Stimulated activated CD8-positive, alpha-beta memory T cell treated with anti-CD3 and anti-CD28 coated beads, Interleukin-2, amount 100 ng/mL, for 1 hour (primary cell): ENCODE data around the gene FSTL5.
"Not testable (repeated sequence)": the region's sequence is repeated elsewhere in the genome, so short reads cannot be mapped to it uniquely, and the experiment has no call there.

Experiments
- DNase-seq, 2 donors: peaks; one replicate each; pipeline ENCODE4 v3.0.0-alpha.2; 2020; ENCODE audit warnings: low read depth in 2 of 2

The FSTL5 gene

DNA sequence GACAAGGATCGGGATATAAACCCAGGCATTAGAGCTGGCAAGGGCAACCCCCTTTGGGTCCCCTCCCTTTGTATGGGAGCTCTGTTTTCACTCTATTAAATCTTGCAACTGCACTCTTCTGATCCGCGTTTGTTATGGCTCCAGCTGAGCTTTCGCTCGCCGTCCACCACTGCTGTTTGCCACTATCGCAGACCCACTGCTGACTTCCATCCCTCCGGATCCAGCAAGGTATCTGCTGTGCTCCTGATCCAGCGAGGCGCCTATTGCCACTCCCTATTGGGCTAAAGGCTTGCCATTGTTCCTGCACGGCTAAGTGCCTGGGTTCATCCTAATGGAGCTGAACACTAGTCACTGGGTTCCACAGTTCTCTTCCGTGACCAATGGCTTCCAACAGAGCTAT is 59.9 kb downstream of the FSTL5 start:
- DNase-seq = not testable (repeated sequence)

DNA sequence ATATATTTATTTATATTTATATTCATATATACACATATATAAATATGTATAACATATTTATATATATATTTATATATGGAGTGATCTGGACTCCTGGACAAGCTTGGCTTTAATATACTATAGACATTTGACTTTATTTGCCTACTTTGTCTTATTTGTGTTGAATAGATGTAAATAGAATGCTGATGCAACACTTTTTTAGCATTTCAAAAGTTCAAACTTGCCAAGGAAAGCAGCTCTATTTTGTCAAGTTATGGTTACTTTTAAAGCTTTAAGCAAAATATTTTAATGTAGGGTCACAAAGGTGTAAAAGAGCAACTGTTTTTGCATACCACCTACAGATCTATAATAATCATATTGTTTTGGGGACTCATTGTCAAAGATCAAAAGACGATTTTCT is 61.1 kb downstream of the FSTL5 start:
- no peak for DNase-seq

DNA sequence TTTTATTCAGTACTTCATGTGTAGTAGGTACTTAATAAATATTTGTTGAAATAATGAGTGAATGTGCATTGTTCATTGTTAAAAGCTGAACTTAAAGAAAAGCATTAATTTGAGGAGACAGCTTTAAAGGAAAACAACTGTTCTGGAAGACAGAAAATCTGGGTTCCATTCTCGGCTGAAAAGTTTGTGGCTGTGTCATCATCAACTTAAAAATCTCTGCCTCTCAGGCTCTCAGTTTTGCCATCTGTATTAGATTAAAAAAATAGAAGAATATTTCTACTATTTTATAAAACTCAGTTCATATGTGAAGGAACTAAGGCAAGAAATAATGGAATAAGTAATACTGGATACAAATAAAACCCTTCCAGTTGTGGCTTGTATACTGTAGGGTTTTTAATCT is 62.5 kb downstream of the FSTL5 start:
- no peak for DNase-seq

DNA sequence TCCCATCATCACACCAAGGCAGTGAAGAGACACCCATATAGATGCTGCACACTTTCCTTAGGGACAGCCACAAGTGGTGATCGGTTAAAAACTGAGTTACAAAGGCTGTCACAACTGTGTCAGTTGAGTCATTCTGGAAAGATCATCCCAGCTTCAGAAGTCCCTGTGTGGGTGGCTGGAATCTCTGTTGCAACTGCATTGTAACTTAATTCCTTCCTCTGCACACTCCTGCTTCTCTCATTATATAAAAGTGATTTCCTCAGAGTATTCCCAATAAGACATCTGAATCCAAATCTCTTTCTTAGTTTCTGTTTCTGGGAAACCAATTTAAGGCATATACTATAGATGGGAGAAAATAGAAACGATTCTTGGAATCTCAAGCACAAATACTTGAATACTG is 88.1 kb downstream of the FSTL5 start:
- DNase-seq = no peak

DNA sequence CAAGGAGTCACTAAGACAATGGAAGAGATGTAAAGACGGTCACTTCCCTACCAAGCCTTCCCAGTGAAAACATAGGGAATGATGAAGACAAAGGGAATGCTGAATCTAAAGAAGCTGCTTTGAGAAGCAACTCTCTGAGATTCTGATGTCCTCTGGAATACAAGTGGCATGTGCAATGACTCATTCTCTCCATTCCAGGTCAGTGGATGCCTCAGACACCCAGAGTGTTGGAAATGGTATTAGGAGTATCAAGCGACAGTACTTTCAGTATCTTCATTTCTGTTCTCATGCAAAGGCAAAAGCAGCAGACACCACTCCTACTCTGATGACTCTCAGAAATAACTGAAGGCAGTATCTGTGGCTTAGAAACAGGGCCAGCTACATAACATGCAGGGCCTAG is 102.6 kb downstream of the FSTL5 start:
- DNase-seq = no peak

DNA sequence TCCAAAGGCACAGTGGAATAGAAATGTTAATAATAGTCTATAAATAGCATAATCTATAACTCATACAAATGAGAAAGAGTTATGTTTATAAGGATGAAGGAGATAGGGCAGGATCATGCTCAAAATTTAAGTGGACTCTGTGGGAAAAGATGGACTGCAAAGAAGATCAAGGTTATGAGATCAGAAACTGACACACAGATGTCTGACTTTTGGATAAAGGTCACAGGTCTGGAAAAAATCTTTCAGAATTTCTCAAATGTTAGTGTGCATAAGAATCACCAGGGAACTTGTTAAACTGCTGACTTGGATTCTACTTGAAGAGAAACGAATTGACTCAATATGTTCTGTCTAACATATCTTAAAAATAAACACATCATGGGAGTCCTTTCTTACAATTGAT is 104.1 kb downstream of the FSTL5 start:
- no peak for DNase-seq

DNA sequence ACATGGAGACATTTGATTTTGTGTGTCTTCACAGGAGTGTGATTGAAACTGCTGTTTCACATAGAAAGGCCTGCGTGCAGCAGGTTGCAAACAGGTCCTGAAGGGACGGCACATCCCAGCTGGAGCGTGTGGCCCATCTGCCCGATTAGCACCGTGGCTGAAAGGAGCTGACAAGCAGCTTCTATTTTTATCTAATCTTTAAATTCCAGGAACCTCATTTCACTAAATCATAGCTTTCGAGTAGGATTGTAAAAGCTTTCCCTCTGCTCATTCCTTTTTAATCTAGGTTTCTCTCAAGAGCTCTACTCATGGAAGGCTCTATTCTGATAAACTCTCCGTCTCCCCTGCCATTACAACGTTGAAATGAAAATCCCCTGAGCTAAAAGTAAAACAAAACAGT is 106.8 kb downstream of the FSTL5 start:
- no peak for DNase-seq

DNA sequence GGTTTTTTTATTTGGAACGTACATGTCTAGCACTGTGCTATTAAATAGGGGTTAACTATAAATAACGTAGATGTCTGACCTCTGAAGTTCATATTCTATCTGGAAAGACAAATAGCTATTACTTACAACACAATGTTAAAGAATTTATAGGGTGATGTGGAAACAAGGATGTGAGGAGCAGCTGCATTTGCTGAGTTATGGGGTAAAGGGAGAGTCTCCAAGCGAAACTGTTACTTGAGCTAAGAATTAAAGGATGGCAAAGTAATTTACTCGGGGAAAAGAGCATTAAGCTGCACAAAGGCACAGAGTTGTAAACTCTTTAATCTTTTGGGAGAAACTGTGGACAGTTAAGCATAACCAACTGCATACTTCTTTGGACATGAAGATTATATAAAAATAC is 117.7 kb downstream of the FSTL5 start:
- no peak for DNase-seq

DNA sequence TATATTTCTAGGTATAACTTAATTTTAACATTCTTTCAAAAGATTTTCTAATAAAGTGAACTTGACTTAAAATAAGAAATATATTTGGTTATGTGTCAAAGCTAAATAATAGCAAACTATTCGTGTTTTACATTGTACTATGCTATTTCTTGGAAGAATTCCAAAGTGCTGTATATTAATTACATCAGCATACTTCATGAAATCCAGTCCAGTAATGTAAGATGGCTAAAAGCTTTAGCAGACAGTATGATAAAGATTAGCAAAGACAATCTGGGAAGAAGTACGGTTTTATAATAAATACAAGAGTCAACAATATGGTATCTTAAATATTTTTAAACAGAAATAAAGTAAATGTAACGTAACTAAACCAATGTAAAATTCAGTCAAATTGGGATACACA is 125.7 kb downstream of the FSTL5 start:
- no peak for DNase-seq

DNA sequence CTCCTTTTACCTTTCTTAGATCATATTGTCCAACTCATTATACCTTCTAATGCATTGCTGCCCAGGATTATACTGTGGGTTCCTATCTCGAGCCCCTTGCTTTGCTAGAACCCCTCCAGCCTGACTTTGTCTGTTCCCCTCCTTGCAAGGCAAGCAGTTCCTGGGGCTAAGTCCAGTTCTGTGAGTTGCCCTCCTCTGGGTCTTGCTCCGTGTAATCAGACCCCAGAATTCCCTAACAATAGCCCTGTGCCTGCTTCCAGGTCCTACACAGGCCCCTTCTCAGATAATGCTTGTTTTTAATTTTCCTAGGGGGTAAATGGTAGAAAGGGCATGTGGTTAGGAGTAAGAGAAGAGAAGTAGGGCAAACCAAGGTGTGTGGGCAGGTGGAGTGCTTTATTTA is 145.9 kb downstream of the FSTL5 start:
- DNase-seq = no peak

DNA sequence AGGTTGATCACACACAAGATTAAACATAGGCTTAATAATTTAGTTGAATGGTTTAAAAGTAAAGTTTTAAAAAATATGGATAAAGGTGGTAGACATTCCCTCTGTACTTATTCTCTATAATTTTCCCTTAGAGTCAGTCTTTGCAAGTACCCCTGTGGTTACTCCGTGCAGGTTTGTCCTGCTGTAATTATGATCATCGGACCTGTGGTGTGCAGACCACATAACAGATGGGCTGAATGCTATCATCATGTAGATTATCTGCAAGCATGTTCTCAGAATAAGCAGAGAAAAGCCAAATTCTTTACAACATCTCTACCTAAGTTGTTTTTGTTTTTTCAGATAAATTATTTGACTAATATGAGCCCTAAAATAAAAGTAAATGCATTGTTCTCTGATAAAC is 146.8 kb downstream of the FSTL5 start:
- no peak for DNase-seq

DNA sequence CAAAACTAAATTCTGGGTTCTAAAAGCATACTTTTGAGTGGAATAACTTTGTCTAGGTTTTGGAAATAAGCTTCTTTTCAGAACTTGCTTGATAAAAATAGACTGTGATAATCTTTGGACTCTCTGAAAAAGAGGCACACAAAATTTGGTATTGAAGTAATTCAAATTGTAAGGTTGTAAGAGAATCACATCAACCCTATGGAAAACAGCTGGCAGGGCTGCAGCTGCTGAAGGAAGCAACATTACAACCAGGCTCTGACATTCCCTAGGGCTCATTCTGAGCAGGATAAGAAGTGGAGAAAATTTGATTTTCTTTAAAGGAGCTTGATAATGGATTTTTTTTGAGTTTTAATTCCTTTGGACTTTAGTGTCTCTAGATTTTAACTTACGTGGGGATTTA is 147.6 kb downstream of the FSTL5 start:
- DNase-seq = no peak

DNA sequence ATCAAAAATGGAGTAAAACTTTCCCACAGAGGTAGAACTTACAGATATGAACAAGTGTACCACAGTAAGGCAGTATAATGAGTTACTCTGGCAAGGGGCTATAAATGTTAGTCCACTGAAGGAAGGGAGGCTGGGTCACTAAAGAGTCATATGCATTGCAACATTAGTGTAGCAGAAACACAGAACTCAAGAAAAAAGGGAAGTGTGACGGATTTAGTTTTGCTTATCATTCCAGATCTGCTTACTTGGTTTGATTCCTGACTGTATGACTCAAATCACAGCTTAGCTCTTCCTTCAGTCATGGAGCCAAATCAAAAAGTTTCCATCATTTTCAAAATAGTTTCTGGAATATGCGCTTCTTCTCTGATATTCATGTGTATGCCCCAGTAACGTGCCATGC is 148.7 kb downstream of the FSTL5 start:
- no peak for DNase-seq

DNA sequence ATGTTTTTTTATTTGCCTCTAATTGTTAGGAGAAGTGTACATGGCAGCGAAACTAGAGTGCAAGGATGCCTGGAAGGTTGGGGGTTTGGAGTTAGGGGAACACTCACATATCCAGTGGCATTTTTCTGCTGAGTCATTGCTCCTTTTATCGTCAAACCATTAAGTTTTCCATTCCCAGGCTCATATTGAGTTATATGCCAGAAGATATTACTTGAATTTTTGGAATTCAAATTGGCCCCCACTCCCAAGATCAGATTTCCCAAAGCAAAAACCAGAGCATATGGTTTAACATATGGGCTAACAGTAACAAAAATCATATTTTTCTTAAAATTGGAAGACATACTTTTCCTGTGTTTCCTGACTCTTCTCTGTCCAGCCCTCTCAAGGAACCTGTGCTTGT is 152.7 kb downstream of the FSTL5 start:
- no peak for DNase-seq

DNA sequence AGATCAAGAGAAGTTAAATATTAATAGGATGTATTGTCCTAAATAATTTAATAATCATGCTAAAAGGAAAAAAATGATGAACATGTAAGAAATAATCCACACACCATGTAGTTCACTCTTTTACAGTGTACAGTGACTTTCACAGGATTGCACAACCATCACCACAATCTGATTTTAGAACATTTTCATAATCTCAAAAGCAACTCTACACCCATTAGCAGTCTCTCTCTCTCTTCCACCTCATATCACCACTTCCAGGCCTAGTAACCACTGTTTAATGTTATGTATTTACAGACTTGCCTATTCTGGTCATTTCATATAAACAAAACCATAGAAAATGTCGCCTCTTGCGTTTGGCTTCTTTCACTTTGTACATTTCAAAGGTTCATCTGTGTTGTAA is 153.4 kb downstream of the FSTL5 start:
- DNase-seq = no peak

DNA sequence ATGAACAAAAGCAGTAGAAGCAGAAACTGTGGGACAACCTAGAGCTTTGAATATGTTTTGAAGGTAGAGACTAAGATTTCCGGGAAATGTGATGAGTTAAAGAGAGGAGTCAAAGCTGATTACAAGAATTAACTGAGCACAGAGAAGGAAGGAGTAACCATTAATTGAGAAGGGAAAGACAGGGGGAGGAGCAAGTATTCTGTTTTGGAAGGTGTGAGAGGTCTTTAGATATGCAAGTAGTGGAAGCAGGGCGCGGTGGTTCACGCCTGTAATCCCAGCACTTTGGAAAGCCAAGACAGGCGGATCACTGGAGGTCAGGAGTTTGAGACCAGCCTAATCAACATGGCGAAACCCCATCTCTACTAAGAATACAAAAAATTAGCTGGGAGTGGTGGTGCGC is 171.5 kb downstream of the FSTL5 start:
- DNase-seq = no peak

DNA sequence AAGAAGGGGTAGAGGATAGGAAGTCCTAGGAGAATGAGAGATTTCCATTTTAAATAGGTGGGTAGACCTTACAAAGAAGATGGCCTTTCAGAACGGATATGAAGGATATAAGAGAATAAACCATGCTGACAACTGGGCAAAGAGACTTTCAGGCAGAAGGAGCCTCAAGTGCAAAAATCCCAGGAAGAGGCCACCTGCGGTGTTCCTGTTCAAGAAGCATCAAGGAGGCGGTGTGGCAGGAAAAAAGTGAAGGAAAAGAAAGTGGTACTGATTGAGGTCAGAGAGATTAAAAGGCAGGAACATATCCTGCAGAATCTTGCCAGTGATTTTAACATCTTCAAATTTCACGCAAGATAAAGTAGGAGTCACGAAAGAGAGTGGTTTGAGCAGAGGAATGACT is 172.0 kb downstream of the FSTL5 start:
- no peak for DNase-seq

DNA sequence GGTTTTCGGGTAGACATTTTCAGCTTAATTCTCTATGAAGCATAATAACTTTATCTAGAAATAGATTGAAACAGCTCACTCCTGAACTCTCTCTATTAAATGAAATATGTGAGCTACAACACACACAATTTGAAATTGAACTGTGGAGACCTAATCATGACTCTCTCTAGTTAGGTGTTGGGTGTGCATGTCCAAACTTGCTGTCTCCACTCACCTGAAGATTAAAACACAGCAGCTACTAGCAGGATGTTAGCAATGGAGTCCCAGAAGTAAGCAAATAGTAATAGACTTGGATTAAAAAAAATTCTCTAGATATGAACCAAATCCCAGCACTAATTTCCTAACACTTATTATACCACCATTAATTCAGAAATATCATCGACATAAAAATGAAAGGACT is 173.1 kb downstream of the FSTL5 start:
- DNase-seq = no peak

DNA sequence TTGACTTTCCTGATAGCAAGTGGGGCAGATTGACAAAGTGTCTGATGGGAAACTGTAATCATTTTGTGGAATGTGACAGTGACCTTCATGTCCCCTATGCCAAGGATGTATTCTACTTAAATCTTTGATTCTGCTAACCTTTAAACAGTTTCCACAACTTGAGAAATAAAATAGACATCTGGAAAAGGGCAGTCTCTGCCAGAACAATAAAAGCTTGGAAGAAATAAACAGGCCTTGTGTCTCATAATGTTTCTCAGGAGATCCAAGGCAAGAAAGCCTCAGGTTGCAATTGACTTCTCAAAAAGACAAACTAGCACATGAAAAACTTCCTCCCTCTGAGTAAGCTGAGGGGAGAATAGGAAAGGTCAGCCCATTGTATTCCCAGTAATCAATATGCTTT is 174.9 kb downstream of the FSTL5 start:
- DNase-seq = no peak

DNA sequence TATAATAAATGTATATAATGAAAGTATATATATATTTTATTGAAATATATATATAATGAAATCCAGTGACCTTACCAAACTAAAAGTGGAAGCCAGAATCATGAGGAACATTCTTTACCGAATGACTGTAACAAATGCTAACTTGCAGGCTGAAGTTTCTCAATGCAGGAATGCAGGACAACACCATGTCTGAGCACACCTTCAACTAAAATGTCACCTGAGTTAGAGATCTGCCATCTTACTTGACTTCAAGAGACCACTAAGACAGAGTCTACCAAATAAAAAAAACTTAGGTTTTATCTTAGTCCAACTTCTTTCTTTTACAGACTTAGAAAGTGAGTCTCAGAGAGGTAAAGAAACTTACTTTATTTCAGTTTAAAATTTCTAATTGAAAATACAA is 176.2 kb downstream of the FSTL5 start:
- no peak for DNase-seq

DNA sequence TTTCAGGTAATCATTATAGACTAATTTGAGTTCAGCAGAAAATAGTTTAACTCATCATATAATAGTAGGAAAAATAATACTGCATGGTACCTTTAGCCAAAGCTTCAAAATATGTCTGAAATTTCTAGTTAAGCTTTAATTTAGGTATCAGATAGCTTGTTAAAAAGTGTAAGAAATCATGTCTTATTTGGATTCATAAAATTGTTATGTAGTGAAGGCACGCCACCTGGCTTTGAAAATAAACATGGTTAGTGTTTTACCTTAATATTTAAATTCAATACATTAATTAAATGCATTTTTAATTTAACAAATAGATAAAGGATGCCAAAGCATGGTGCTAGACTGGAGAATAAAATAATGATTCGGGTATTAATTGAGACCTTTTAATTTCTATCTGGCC is 211.4 kb downstream of the FSTL5 start:
- DNase-seq = no peak

DNA sequence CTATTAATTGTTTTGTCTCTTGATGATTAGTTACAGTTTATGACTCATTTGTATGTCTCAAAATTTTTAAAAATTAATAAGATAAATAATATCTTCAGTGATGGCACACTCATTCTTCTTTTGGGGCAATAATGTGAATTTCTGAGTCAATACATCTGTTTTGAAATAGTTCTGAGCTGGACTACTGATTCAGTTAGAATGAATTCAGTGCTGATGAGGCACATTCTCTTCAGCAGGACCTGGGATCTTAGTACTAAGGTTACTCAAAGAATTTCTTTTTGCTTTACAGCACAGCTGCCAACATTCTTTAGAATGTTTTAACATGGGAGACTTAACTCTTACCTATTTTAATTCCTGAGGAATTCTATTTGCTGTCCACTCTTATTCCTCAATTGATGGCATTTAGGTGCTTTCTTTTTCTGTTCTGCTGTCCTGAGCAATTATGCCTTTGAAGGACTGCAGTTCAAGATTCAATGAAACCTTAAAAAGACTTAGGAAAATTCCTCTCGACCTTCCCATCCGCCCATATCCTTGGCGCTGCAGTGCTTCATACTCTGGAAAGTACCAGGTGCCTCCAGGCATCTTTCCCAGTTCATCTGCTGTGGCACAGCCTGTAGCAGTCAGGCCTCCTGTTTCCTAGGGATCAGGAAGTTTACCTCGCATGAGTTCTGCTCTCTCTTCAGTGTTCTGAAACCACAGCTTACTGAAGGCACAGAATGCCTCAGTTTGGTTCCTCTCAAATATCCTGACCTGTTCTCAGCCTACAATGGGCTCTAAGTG is 213.7 kb downstream of the FSTL5 start:
- DNase-seq = no peak

DNA sequence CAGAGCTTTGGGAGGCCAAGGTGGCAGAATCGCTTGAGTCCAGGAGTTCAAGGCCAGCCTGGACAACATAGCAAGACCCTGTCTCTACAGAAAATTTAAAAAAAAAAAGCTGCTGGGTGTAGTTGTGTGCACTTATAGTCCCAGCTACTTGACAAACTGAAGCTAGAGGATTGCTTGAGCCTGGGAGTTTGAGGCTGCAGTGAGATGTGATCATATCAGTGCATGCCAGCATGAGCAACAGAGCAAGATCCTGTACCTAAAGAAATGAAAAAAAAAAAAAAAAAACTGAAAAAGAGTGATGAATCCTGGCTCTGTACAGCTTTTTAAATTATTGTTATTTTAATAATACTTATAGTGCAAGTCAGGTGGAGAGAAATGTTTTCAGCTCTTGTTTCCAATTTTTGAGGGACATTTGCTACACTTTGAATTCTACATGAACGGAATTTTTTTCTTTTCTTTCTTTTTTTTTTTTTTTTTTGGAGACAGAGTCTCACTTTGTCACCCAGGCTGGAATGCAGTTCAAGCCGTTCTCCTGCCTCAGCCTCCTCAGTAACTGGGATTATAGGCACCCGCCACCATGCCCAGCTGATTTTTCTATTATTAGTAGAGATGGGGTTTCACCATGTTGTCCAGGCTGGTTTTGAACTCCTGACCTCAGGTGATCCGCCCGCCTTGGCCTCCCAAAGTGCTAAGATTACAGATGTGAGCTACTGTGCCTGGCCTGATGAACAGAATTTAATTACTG is 215.6 kb downstream of the FSTL5 start:
- DNase-seq = no peak

DNA sequence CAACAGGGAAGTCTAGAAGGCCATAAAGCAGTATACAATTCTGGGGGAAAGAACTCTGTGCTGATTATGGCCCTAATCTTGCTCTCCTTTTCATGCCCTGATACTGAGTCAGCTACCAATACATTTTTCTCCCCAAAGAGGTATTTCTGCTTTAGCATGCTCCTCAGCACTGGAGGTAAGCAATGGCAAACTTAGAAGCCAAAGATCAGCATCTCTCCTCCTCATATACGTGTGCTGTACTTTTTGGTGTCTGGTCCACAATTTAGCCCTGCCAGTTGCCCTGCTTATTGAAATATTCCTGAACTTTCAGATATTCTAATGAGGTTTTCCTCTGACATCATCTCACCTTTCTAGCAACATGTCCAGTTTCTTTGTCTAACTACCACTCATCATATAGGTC is 226.2 kb downstream of the FSTL5 start:
- DNase-seq = no peak
